Astrocyte (in vitro differentiated cells and primary cell): ENCODE results near the gene MSRB3.

Experiments used
- EZH2 ChIP-seq: IDR thresholded peaks from 2 replicates; pipeline ENCODE4 v1.6.1; 2012; ENCODE audit warnings: mild to moderate bottlenecking, low read length, inconsistent platforms; ENCODE audit not compliant: insufficient read depth
- TF ChIP-seq, protein P1 (sequence below): IDR thresholded peaks from 2 replicates; pipeline ENCODE4 v1.5.1; 2011; ENCODE audit warnings: low read depth, mild to moderate bottlenecking, inconsistent platforms, low read length, moderate library complexity; ENCODE audit not compliant: insufficient read depth

DNA sequence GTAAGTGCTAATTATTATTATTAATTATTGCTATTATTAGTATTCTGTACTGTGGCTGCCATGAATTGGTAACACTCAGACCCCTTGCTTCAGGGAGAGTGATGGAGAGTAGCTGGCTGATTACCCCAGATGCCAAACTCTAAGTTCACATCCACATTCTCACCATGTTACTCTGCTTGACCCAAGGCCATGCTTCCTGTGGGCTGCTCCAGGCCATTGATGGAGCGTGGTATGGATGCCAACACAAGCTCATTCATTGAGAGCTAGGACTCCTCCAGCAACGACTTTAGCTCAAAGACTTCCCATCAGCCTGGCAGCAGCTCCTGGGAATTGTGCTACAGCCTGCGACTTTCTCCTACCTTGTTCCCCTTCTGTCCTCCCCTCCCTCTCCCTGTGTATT is 233.4 kb downstream of the MSRB3 start:
- TF ChIP-seq, protein P1, sequence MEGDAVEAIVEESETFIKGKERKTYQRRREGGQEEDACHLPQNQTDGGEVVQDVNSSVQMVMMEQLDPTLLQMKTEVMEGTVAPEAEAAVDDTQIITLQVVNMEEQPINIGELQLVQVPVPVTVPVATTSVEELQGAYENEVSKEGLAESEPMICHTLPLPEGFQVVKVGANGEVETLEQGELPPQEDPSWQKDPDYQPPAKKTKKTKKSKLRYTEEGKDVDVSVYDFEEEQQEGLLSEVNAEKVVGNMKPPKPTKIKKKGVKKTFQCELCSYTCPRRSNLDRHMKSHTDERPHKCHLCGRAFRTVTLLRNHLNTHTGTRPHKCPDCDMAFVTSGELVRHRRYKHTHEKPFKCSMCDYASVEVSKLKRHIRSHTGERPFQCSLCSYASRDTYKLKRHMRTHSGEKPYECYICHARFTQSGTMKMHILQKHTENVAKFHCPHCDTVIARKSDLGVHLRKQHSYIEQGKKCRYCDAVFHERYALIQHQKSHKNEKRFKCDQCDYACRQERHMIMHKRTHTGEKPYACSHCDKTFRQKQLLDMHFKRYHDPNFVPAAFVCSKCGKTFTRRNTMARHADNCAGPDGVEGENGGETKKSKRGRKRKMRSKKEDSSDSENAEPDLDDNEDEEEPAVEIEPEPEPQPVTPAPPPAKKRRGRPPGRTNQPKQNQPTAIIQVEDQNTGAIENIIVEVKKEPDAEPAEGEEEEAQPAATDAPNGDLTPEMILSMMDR, result no peak
- TF ChIP-seq EZH2, result no peak
